GM18907 (cell line): ENCODE data around the gene ESYT2.
A peak's percentile ranks its signal among the peaks of the same experiment; 100 is the strongest.
"Not testable (repeated sequence)": the region's sequence is repeated elsewhere in the genome, so short reads cannot be mapped to it uniquely, and the experiment has no call there.

Experiments used
- ATAC-seq: cut with Tn5 transposase; IDR thresholded peaks from one replicate; pipeline ENCODE4 v1.9.1; 2021; ENCODE audit warnings: mild to moderate bottlenecking, moderate library complexity; ENCODE audit not compliant: unreplicated experiment

ESYT2 gene, protein sequence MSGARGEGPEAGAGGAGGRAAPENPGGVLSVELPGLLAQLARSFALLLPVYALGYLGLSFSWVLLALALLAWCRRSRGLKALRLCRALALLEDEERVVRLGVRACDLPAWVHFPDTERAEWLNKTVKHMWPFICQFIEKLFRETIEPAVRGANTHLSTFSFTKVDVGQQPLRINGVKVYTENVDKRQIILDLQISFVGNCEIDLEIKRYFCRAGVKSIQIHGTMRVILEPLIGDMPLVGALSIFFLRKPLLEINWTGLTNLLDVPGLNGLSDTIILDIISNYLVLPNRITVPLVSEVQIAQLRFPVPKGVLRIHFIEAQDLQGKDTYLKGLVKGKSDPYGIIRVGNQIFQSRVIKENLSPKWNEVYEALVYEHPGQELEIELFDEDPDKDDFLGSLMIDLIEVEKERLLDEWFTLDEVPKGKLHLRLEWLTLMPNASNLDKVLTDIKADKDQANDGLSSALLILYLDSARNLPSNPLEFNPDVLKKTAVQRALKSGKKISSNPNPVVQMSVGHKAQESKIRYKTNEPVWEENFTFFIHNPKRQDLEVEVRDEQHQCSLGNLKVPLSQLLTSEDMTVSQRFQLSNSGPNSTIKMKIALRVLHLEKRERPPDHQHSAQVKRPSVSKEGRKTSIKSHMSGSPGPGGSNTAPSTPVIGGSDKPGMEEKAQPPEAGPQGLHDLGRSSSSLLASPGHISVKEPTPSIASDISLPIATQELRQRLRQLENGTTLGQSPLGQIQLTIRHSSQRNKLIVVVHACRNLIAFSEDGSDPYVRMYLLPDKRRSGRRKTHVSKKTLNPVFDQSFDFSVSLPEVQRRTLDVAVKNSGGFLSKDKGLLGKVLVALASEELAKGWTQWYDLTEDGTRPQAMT

DNA sequence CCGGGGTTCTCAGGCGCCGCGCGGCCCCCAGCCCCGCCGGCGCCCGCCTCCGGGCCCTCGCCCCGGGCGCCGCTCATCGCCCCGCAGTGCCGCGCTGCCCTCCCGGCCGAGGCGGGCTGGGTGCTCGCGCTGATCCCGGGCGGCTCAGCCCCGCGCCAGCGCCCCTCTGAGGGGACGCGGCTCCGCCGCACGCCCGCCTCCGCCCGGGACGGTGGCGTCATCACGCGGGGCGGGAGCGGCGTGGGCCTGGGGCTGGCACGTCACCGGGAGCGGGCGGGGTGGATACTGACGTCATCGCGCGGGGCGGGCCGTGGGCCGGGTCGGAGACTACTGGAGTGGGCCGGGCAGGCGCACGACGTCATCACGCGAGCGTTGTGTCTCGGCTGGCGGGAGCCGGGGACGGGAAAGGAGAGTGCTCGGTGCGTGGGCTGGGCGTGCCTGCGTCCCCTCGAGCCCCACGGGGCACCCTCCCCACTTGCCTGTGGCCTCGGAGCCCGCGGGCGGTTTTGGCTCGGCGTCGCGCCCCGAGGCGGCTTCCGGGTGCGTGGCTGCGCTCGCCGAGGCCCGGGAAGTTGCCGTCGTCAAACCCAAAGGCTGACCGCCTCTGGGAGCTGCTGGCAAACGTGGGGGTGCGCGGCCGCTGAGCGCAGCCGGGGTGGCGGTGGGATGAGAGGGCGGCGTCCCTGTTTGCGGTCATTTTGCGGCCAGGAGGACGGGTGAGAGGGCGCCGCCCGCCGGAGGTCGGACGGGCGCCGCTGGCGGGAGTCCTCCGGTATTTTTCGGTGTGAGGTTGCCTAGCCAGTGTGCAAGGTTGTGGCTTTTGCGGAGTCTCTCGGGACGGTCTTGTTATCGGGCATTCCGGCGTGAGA, at the start of gene ESYT2:
TSS of gene ESYT2 (minus strand) at position 168 of the 869 bp plus-strand sequence. CDS start at position 77, 91 bp downstream.
- peak; percentile 87 for ATAC-seq

- ATAC-seq: not testable (repeated sequence)
These were observed 49.1 kb upstream of the ESYT2 start for GRCh38 chr7:158878151-158879079.

DNA sequence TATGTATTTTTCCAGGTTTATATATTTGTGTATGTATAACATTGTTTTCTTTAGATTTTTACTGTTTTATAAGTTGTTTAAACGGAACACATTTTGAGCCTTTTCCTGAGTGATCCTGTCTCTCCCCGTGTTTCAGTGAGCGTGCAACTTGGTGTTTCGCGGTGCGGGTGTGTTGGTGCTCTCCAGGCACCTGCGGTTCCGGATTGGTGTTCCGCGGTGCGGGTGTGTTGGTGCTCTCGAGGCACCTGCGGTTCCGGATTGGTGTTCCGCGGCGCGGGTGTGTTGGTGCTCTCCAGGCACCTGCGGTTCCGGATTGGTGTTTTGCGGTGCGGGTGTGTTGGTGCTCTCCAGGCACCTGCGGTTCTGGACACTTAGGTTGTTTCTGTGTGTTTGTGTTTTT, 47.7 kb upstream of the ESYT2 start:
- no peak for ATAC-seq

GRCh38 chr7:158869876-158870275, 40.6 kb upstream of the ESYT2 start:
- ATAC-seq: no peak

- ATAC-seq: no peak
These were observed 39.6 kb upstream of the ESYT2 start for GRCh38 chr7:158868764-158869410.

DNA sequence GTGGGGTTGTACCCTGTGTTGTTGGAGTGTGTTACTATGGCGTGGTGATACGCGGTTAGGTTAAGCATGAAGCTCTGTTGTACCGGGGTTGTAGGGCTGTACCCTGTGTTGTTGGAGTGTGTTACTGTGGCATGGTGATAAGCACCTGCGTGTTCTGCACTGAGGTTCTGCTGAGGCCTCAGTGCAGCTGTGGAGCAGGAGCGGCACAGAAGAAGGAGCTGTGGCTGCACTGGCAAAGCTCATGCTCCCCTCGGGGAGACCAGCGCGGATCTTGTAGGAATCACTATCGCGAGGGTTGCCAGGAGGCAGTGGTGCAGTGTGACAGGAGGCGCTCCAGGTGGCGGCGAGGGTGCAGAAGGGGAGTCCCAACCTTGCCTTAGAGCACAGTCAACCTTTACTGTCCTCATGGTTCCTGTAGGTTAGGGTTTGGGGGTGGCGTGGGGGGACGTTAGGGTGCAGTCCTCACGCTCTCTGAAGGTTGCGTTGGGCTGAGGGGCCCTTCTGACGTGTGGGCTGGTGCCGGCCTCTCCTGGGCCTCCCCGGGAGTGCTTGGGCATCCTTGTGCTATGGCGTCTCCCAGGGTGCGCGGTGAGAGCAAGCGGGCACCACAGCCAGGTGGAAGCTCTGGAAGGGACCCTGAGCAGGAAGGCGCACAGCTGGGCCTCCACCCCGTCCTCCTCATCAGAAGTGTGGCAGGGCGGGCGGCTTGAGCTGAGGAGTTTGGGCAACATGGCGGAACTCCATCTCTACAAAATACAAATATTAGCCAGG, 38.1 kb upstream of the ESYT2 start:
- ATAC-seq: no peak

- no peak for ATAC-seq
These were observed 36.7 kb upstream of the ESYT2 start for GRCh38 chr7:158865977-158866376.

DNA sequence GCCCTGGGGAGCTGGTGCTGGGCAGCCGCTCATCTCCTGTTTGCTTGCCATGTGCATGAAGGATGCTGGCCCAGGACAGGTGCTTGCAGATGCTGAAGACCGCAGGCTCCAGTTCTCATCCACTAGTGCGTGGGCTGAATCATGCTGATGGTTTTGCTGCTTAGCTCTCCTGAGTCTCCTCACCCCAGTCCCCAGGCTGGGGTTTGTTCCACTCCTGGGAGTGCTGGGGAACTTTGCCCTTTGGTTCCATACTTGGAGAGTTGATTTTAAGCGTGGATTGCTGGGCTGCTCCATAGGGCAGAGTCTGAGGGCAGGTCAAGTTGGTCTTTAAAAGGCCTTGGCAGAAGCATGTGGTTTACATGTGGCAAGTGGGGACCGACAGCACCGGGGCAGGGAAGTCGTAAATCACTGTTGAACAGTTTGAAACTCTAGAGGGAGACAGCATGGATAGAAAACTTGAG, 36.2 kb upstream of the ESYT2 start:
- no peak for ATAC-seq

GRCh38 chr7:158864833-158865232, 35.5 kb upstream of the ESYT2 start:
- no peak for ATAC-seq

DNA sequence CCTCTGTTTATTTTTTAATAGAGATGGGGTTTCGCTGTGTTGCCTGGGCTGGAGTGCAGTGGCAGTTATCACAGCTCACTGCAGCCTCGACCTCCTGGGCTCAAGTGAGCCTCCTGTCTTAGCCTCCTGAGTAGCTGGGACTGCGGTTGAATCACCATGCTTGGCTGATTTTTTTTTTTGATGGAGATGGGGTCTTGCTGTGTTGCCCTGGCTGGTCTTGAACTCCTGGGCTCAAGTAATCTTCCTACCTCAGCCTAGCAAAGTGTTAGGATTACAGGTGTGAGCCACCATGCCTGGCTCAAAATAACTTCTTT, 35.2 kb upstream of the ESYT2 start:
- no peak for ATAC-seq

DNA sequence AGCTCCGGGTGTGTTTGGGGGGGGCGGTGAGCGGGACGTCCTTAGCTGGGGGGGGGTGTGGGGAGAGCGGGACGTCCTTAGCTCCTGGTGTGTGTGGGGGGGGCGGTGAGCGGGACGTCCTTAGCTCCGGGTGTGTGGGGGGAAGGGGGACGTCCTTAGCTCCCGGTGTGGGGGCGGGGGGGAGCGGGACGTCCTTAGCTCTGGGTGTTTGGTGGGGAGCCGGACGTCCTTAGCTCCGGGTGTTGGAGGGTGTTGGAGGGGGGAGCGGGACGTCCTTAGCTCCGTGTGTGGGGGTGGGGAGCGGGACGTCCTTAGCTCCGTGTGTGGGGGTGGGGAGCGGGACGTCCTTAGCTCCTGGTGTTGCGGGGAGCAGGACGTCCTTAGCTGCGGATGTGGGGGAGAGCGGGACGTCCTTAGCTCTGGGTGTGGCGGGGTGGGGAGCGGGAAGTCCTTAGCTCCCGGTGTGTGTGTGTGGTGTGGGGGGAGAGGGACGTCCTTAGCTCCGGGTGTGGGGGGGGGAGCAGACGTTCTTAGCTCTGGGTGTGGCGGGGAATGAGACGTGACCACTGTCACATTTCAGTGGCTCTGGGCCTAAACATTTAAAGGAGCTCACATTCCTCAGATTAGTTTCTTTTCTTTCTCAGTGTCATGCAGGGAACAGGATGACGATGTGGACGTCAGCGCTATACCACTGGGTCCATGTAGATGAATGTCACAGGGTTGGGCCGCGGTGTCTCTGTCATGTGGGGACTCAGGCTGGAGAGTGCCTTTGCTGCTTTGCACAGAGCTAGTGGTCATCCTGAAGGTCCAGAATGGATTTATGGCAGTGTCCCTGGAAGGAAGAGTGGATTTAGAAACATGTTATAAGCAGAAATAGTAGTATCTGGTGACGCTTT, 34.5 kb upstream of the ESYT2 start:
- ATAC-seq: peak; percentile 35

DNA sequence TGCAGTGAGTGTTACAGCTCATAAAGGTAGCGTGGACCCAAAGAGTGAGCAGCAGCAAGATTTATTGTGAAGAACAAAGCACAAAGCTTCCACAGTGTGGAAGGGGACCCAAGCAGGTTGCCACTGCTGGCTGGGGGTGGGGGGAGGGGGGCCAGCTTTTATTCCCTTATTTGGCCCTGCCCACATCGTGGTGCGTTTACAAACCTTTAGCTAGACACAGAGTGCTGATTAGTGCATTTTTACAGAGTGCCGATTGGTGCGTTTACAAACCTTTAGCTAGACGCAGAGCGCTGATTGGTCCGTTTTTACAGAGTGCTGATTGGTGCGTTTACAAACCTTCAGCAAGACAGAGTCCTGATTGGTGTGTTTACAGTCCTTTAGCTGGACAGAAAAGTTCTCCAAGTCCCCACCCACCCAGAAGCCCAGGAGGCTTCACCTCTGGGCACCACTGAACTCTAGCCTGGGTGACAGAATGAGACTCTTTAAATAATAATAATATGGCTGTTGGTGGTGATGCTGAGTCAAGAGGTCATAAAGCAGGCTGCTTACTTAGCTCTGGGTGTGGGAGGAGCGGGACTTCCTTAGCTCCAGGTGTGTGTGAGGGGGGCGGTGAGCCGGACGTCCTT, 33.8 kb upstream of the ESYT2 start:
- ATAC-seq: peak; percentile 57

GRCh38 chr7:158861936-158862704, 32.8 kb upstream of the ESYT2 start:
- ATAC-seq: no peak

DNA sequence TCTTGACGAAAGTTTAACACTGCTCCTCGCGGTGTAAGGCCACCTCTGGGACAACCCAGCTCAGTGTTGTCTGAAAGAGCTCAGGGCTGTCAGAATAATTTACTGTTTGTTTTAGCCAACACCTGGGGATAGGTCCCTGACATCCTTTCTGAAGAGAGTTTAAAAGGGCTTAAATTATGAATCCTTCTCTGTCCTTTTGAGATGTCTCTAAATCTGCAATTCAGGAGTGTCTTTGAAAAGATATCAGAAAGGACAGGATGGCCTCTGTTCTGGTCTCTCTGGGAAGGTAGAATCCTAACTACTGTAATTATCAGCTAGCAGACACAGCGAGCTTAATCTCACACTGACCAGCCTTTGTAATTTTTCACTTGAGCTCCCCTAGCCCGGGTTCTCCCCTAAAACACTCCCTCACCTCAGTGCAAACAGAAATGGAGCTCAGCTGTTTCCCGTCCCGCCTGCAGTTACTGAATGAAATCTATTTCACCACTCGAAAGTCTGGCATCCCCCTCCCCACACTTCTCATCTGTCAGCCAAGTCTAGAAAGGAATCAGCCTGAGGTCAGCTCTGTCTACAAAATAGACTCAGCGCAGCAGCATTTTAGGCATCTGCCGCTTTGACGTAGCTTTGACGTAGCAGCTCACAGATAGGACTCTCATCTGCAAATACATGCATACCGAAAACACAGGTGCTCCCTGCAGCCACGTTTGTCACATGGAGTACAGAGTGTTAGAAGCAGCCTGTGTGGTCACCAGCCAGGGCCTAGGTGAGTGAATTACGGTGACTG, 31.9 kb upstream of the ESYT2 start:
- no peak for ATAC-seq

DNA sequence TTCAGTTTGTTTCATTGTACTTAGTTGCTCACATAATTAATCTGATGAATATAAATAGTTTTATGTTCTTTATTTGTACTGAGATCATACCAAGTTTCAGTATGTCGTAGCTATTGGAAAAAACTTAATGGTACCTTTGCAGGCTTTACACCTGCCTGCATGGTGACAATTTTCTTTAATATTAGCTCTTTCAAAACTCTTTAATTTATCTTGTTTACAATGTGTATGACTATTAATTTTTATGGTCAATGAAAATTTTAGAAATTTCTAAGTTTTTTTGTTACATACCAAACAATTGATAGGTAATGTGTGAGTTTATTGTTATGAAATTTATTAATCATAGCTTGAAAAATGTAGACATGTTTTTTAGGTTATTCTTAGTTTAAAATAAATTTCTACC, 31.1 kb upstream of the ESYT2 start:
- no peak for ATAC-seq
